Islet precursor cell (in vitro differentiated cells): Measurements from ENCODE around the gene NOTCH3.

ENCODE experiments used
- DNase-seq: peaks from one replicate; pipeline ENCODE4 v3.0.0-alpha.2; 2018

NOTCH3 gene

DNA sequence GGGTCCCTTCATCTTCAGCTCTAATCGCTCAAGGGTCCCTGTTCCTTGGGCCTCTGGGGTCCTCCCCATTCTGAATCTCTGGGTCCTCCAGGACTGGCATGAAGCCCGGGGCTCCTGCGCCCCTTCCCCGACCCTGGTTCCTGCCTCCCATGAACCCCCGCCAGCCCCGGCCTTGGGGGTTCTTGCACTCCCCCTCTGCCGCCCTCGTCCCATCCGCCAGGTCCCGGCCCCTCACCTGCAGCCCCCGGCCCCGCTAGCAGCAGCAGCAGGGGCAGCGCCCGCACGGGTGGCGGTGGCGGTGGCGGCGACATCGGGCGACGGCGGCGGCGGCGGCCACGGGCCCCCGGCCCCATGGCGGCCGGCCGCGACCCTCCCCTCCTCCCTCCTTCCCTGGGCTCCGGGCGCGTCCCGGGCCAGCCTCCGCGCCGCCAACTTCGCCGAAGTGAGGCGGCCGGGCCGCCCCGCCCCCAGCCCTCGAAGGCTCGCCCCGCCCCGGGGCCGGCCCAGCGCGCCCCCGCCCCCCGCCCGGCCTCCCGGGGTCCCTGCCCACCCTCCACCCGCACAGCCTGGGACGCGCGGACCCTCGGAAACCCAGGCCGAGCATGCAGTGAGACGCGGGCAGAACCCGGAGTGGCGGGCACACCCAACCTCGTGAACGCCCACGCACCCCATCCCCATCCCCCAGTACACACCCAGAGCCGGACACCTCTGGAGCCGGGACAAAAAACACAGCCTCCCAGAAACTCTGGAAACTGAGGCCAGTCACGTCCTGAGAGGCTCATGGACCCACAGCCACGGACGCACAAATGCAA is at the start of gene NOTCH3:
TSS of gene NOTCH3 (minus strand) at position 443 of the 812 bp plus-strand sequence. CDS start at position 353, 90 bp downstream.
- peak; percentile 71 for DNase-seq

DNA sequence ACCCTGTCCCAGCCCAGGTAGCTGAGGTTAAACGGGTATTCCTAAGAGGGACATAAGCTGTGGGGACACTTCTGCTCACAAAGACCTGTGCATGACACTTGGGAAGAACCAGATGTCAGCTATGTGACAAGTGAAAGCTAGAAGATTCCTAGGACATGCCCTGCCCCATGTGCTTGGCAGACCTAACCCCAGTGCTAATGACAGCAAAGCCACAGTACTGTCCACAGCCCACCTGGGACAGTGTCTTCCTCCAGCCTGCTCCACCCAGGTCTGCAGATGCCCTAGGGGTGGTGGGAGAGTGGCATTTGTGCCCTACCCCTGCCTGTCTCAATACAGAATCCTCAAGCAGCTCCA is 49.8 kb upstream of the NOTCH3 start:
- DNase-seq: no peak

DNA sequence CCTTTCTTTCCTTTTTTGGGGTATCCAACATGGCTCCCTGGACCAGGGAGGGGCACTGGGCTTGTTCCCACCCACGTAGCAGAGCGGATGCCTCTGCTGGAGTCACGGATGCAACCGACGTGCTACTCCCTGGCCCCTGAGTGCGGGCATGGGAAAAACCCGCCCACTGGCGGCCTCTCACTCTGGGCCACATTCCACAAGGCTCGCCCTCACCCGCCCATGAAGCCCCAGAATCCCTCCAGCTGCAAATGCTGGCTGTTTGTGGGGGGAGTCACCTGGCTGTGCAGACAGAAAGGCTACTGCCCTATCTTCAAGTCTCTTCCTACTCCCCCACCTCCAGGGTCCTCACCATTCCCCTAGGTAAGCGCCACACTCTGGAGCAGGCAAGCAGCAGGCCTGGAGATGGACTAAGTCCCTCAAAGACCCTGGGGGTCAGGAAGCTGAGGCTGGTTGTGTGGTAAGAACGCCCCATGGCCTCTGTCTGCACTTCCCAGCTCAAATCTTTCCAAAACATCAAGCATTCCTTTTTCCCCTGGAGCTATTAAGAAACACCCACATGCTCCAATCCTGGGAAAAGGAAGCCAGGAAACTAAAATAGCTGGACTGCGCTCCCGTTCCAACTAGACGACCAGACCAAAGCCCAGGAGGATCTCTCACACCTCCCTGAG is 49.3 kb upstream of the NOTCH3 start:
- peak; percentile 70 for DNase-seq

DNA sequence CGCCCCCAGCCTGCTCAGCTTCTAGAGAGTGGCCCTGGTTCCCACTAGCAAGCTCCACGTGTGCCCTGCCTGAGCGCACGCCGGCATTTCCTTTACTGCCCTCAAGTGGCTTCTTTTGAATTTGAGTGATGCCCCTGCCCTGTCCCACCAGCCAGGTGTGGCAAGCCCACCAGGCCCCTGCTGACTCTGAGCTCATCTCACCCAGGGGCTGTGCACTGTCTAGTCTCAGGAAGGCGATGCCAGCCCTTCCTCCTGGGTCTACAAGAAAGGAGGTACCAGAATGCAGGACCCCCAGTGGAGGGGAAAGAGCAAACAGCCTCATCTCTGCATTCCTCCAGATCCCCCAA is 48.7 kb upstream of the NOTCH3 start:
- no peak for DNase-seq

DNA sequence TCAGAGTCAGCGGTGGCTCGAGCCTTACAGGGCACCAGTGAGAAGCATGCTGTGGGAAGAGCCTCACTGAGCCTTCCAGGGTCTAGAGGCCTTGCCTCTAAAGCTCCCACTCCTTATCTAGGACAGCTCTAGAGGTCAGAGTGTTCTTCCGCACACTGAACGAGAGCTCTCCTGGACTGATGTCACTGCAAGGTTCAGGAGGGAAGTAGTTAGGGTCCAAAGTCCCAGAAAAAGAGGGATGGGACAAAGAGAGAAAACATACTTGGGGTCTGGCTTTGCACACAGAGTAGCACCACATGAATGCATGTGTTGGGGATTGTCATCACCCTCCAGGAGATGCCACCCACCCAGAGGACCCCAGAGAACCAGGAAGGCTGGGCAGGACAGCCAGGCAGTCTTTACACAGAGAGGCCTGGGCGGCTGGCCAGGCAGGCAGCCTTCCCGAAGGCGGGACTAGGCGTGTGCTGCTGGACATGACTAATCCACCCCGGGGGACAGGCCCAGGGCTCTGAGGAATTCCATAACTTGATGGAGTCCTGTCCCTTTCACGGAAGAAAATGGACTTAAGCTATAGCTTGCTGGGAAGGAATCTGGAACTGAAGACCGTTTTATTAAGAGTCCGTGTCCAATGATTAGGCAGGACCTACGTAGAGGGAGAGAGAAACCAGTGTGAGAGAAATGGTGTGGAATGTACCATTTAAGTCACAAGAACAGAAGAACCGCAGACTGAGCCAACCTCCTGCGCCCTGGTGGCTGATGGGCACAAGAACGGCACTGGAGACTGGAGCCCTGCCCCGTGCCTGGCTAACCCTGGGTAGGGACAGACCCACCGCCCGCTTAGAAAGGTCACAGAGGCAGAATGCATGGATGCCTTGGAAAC is 48.1 kb upstream of the NOTCH3 start:
- peak; percentile 85 for DNase-seq

DNA sequence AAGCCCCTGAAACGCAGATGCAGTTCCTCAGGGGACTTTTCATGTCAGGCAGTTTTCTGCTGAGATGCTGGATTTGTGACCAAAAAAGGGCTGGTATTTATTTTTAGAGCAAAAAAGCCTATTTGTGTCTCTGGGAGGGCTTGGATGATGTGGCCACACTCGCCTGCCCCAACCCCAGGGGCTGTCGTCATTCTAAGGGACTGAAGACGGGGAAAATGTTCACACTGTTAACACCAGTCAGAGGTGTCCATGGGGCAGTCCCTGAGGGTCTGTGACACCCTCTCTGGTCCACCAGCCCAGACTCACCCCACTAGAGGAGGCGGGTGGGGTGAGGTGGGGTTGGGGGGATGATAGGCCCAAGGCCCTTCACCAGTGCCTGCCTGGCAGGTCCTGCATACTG is 47.3 kb upstream of the NOTCH3 start:
- DNase-seq: no peak

DNA sequence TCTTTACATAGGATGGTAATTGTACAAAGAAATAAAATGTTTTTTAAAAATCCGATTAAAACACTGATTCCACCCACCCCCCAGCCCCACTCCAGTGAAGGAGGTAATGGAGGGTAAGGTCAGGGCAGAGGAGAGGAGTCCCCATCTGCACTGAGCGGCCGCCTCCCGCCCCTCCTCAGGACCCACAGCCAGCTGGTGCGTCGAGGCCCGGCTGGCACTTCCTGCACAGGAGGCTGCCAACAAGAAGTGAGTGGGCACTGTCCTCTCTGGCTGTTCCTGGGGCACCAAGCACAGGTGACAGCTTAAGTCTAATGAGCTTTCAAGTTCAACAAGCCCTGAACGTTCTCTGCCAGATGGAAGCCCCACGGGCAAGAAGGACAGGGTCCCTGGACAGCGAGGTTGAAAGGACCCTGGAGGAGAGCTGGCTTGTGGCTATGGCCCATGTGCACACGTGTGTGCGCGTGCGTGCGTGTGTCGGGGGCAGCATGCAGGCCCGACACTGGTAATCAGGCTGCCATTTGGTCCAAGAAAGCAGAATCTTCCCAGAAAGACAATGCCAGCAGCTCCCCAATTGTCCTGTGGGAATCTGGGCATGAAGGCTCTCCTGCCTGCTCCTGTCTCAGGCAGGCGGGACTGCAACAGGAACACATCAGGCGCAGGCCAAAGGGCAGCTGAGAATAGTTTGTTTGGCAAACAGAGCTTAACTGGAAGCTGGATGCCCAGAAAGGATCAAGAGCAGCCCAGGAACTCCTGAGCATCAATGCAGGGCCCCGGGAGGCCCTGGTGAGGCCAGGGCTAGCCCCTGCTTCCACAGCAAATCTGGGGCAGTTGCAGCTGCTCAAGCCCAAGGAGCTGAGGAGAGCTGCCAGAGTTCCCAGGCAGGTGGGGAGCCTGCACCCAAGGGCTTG is 46.6 kb upstream of the NOTCH3 start:
- no peak for DNase-seq

DNA sequence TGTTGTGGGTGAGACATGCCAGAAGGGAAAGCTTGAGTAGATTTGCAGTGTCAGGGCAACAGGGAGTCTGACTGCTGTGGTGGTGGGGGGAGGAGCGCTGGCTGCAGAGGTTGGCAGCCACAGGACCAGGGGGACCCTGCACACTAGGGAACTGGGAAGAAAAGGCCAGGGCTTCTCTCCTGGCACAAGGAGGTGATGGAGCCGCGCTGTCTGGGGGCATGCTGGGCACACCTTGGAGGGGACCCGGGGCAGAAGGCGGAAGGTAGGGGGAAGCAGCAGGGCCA is 45.3 kb upstream of the NOTCH3 start:
- no peak for DNase-seq

DNA sequence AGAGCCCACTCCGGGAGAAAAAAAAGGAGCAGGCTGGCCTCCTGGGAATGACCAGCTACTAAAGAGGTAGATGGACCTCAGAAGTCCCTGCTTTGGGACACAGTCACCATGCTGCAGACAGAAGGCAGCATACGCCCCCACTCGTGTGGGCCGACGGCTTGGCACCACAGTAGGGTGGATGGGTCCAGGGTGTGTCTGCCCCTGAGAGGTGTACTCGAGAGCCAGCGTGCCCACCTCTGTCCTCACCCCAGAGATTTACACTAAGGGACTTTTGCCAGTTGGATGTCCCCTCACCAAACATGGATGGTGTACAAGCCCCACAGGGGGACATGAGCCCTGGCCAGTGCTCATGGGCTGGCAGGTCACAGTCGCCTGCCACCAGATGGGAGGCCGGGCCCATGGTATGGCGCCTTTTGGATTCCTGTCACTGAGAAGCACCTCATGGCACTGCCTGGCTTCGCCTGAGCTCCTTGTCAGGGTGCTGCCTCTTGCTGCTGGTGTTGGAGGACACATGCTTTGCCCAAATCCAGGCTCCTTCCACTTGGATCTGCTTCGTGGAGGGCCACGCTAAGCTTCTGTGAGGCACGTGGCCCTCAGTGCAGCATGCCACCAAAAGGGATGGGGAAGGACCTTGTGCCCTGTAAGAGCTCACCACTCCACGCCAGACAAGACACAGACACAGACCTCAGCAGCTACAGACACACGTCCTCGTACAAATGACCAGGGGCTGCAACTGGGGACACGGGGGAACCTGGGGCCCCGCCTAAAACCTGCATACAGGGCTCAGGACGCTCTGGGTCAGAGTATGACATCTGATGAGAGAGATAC is 44.8 kb upstream of the NOTCH3 start:
- no peak for DNase-seq

DNA sequence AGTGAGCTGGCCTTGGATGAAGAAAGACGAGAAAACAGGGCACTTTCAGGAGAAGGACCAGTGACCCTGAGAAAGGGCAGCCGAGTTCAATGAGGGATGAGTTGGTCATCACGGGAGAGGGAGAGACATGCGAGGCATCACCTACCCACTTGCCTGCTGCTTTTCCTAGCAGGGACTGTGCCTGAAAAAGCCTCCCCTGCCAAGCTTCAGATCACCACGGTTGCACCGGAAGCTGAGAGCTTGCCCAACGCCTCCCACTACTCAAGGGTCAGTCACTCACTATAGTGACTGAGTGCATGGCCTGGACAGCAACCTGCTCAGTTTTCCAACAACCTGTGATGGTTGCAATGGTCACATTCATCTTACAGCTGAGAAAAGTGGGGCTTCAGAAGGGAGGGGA is 44.0 kb upstream of the NOTCH3 start:
- DNase-seq: no peak

DNA sequence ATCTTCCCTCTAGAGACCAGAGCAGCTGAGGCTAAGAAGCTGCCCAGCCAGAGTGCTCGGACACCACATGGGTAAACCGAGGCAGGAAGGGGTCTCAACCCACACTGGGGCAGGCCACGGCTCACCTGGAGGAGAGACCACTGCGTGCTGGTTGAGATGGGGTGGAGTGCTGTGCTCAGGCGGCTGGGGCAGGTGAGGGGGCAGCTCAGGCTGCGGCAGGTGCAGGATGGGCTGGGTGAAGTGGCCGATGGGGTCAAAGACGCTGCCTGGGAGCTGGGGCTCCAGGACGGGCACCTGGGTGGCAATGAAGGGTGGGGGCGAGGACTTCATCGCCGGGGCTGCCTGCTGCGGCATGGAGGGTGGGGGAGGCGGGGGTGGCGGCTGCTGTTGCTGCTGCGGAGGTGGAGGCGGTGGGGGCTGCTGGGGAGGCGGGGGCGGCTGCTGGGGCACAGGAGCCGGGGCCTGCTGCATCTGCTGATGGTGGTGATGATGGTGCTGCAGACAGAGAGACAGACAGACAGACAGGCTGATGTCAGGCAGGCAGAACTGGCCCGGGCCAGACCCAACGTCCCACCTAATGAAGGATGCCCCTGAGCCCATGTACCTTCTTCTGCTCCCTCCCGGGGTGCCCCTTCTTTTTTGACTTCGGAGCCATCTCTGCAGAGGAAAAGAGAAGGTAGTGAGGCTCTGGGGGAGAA is 43.5 kb upstream of the NOTCH3 start:
- DNase-seq: no peak

DNA sequence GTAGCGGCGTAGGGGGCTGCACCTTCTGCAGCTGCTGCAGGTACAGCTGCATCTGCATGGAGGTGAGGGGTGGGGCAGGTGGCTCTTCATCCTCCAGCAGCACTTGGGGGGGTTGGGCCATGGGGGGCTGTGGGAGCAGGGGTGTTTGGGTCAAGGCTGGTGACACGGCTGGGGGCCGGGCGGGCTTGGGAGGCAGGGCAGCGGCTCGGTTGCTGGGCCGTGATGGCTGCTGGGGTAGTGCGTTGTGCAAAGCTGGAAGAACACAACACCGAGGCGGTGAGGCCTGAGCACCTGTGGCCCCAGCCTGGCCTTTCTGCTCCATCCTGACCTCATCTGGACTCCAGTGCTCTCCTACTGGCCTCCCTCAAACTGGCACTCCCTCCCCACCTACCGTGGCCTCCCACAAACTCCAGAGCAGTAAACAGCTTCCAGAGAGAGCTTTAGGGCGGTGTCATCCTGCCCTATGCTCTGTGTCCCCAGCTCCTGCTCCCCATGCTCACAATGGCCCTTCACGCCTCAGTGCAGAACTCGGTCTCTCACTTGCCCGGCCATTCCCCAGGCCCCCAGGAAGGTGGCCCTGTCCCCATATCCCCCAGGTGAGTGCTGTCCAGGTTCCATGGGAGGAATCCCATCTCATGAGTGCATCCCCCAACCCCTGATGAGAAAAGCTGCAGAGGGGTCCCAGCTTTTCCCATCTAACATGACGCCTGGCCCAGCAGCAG is 42.6 kb upstream of the NOTCH3 start:
- no peak for DNase-seq

DNA sequence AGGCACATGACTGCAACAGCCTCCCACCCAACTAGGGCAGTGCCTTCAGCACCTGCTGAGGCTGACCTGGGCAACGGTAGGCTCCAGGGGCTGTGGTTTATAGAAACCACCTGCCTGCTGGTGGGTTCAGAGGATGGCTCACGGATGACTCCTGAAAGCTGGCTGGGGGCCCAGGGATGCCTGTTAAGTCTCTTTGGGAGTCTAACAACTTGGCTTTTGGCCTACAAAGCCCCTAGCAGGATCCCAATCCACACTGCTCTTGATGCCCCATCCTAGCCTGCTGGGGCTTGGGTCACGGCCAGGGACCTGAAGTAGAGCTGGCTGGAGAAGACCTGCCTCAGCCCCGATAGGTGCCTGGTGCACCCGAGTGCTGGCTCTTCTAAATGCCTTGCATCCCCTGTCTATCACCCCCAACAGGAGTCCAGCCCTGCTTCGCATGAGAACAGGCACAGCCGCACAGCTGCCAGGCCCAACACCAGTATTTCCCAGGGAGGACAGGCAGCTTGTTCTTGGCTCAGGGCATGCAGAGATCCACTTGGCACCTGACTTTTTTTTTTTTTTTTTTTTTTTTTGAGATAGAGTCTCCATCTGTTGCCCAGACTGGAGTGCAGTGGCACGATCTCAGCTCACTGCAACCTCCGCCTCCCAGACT is 40.6 kb upstream of the NOTCH3 start:
- DNase-seq: no peak

DNA sequence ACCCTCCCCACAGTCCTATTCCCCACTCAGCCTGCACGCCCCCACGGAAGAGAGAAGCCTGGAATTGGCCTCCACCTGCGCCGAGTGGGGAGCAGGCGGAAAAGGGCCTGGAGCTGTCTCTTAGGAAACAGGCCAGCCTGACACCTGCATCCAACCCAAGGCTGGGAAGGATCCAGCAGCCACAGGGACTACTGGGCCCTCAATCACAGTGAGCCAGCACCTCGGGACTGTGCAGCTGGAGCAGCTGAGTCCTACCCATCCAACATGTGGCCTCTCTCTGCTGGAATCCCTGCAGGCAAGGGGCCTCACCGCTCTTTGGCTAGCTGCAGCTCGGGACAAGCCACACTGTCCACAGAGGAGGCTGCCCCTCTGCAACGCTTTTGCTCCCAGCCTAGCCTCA is 39.7 kb upstream of the NOTCH3 start:
- no peak for DNase-seq

DNA sequence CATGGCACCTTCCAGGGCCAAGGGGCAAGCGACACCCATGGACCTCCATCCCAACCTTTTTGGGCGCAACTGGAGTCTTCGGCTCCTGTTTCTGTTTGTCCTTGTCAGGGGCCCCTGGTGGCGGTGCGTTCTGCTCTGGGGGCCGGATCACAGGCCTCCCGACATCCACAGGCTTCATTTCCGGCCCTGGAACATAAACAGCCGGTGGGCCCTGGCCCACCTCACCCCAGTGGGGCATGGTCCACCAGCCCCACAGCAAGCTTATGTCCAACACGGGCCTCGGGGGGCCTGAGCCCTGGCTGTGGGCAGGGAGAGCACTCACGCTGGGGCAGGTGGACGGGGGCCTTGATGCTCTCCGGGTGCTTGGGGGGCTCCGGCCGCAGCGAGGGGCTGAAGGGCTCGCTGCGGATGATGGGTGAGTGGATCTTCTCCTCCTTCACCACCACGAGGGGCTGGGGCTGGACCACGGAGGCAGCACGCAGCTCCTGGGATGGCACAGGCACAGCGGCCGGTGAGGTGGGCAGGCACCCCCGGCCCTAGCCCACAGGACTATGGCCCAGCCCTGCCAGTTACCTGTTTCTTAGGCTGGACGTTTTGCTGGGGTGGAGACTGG is 38.6 kb upstream of the NOTCH3 start:
- DNase-seq: no peak

DNA sequence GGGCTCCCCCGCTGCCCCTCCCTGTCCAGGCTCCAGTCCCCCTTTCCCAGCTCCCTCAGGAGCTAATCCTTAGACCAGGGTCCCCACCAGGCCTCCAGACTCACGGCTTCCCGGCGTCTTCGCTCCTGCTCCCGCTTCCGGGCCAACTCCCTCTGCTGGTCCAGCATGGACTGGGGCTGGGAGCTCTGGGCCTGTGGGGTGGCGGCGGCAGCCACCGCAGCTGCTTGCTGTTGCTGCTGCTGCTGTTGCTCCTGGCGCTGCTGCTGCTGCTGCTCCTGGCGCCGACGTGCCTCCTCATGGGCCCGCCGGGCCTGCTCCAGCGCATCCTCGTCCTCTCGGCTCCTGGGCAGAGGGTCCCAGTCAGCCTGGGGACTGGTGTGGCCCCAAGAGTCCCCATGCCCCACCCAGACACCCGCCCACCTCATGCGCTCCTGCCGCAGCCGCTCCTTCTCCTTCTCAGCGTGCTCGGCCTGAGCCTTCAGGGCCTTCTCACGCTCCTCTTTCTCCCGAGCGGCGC is 37.9 kb upstream of the NOTCH3 start:
- DNase-seq: no peak

DNA sequence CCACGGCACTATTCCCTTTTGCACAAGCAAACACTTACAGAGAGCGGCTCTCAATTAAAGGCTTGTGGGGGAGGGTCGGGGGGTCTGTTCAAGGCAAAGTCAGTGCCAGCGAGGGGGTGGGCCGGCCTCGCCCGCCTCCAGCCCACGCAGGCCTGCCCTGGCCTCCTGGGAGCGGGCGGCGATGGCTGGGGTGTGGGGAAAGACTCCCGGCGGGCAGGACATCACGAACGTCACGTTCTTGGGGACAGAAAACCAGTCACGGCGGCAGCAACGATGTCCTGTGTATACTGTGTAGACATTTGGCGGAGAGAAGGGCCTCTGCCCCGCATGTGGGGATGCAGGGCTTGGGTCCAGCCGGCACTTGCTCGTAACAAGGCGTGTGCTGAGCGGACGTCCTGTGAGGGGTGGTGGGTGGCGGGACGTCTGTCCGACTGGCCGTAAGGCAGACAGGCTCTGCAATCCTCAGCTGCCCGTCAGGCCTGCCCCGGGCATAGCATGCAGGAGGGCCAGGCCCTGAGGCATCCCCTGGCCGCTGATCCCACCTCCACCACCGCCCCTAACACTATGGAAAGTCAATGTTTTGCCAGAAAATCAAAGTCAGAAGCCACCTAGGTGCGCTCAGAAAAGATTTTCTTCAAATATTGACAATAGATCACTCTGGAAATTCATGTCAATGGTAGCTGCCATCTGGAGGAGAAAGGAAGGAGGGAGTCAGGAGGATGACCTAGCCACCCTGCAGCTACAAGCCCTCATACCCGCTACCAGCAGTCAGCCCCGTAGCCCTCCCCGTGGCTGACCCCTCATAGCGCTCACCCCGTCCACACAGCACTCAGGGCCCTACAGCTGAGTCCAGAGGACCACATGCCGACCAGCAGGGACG is 37.2 kb upstream of the NOTCH3 start:
- DNase-seq: no peak

DNA sequence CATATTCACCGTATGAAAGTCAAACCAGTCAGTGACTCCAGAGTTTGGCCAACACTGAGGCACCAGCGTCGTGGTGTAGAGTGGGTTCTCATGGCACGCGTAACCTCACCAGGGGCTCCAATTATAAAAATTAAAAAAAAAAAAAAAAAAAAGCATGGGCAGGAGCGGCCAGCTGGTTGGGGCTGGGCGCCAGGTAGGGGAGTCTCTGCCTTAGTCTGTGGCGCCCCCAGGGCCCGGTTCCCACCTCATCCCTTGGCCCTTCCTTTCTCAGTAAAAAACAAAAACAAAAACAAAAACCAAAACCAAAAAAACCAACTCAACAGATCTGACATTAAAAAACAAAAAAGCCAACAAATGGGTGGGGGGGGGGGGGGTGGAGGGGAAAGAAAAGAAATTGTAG is 36.1 kb upstream of the NOTCH3 start:
- no peak for DNase-seq
